IPS-20b (cell line): ENCODE results near the gene MACROH2A1.

Source experiments
- H3K27ac ChIP-seq: one replicate; pipeline ENCODE4 v1.5.1; 2013; ENCODE audit warnings: low read length
- H3K27me3 ChIP-seq: 2 replicates; pipeline ENCODE4 v1.6.1; 2013; ENCODE audit warnings: mild to moderate bottlenecking, low read length, inconsistent platforms; ENCODE audit not compliant: insufficient read depth
- H3K36me3 ChIP-seq: 2 replicates; pipeline ENCODE4 v1.6.1; 2013; ENCODE audit warnings: low read depth, mild to moderate bottlenecking, inconsistent platforms, low read length, moderate library complexity; ENCODE audit not compliant: insufficient read depth
- H3K4me1 ChIP-seq: 2 replicates; pipeline ENCODE4 v1.6.1; 2013; ENCODE audit warnings: mild to moderate bottlenecking, control low read depth, inconsistent platforms, low read length, moderate library complexity; ENCODE audit not compliant: insufficient read depth
- H3K4me3 ChIP-seq: 2 replicates; pipeline ENCODE4 v1.5.1; 2013; ENCODE audit warnings: mild to moderate bottlenecking, low read length, inconsistent platforms
- H3K9ac ChIP-seq: 2 replicates; pipeline ENCODE4 v1.6.1; 2013; ENCODE audit warnings: low read depth, mild to moderate bottlenecking, inconsistent platforms, low read length, moderate library complexity
- H3K9me3 ChIP-seq: 2 replicates; pipeline ENCODE4 v1.6.1; 2013; ENCODE audit warnings: mild to moderate bottlenecking, low read depth, low read length, inconsistent platforms; ENCODE audit not compliant: insufficient read depth

MACROH2A1 gene

DNA sequence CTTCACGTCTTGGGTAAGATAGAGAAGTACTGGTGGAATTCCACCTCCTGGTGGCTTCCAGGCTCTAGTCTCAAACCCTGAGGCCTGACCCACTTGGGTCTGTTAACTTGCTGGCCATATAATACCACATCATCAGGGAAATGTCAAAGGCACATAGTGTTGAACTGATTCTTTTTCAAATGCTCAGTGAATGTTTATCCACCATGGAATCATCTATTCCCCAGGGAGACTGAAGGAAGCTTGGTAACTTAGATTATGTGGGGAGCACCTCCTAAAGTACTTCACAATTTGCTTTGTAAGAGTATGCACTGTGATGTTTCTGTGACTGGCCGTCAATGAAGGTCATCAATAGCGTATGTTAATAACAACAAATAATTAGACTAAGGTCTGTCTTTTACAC is 16.1 kb downstream of the MACROH2A1 start:
- H3K36me3 ChIP-seq = peaks cover 84% of the 10 kb centered on the region
- no peak overlapping the region for H3K27ac ChIP-seq
- H3K9ac ChIP-seq = no peak overlapping the region
- no peaks in the 10 kb centered on the region for H3K9me3 ChIP-seq
- no peak overlapping the region for H3K4me3 ChIP-seq
- H3K27me3 ChIP-seq = no peaks in the 10 kb centered on the region
- no peaks in the 10 kb centered on the region for H3K4me1 ChIP-seq

DNA sequence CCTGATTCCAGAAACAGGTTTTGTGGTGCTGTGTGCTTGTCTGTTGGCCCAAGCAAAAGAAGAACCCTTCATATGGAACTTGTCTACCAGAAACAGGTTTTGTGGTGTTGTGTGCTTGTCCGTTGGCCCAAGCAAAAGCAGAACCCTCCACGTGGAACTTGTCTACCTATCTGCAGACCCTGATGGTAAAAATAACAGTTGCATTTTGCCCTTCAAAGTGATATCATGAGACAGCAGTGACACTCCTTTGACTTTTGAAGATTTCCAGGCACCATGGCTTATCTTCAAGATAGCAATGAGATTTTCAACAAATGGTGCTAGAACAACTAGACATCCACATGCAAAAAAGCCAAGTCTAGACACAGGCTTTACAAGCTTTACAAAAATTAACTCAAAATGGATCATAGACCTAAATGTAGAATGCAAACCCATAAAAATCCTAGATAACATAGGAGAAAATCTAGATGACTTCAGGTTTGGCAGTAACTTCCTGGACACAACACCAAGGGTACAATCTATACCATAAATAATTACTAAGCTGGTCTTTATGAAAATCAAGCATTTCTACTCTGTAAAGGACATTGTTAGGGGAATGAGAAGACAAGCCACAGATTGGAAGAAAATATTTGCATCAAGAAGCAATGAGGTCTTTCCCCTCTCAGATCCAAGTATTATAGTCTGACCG is 16.8 kb downstream of the MACROH2A1 start:
- Histone ChIP-seq H3K27me3 (no peaks in the 10 kb centered on the region), H3K36me3 (peaks cover 84% of the 10 kb centered on the region), H3K9ac (no peak overlapping the region), H3K27ac (no peak overlapping the region), H3K9me3 (no peaks in the 10 kb centered on the region), H3K4me1 (no peaks in the 10 kb centered on the region), H3K4me3 (no peak overlapping the region)

DNA sequence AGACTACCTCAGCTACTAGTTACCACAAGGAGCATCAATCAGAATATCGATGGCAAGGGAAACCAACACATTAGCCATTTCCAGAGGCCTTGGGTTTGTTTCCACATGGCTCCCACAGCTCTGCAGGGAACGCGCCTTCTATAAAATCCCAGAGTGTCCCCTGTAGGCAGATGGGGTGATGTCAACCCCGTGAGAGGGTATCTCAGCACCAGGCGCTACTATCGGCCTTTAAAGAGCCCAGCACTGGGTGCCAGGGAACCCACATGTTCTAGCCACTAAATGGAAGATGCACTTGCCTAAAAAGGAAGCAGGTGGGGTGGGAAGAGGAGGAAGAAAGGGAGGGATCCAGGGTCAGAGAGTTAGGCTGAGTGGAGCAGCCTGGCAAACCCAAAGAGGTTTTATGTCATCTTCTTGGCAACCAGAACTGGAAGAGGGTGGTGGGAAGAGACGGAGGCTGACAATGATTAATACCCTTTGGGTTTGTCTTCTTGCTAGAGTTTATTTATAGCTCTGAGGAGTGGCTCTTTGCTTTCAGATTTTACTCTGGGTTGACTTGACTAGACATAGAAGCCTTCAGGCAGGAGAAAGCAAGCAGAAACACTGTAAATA is 19.9 kb downstream of the MACROH2A1 start:
- H3K36me3 ChIP-seq = peaks cover 92% of the 10 kb centered on the region
- no peaks in the 10 kb centered on the region for H3K9me3 ChIP-seq
- no peak overlapping the region for H3K27ac ChIP-seq
- H3K4me1 ChIP-seq = no peaks in the 10 kb centered on the region
- no peak overlapping the region for H3K4me3 ChIP-seq
- H3K9ac ChIP-seq = no peak overlapping the region
- H3K27me3 ChIP-seq = no peaks in the 10 kb centered on the region

DNA sequence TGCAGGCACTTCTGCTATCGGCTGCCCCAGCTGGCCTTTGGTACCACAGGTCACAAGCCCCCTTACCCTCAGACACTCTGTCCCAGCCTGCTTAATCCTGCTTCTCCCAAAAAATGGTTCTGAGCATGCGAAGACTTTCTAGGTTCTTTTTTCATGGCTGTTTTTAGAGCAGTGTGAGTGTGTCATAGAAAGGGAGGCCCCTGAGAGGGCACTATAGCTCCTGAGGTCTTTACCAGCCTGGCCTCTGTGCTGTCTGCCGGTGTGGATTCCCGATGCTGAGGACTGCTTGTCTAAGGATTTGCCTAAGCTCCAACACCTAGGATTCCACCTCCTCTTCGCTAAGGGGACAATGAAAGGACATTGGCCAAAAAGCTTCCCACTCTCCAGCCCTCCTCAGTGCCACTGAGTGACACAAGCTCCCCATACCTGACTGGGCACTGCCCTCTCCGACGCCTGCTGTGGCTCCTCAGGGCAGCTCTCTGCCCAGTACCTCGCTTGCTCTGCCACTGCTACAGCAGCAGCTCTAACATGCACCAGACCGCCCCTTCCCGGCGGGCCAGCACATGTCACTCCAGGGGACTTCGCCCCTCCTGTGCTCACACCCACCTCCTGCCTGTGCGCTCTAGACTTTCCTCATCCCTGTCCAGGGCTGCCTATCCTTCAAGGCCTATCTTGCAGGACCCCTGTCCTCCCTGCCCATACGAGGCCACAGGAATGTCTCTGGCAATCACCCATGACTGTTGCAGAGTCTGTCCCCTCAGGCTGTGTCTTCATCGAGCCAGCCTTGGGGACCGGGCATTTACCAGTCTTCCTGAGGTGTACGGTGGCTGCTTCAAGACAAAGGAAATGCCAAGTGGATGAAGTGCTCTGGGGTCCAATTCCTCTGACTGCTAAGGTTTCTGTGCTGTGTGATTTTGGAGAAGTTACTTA is 21.0 kb downstream of the MACROH2A1 start:
- no peak overlapping the region for H3K9ac ChIP-seq
- H3K4me3 ChIP-seq = no peak overlapping the region
- H3K36me3 ChIP-seq = peaks cover 82% of the 10 kb centered on the region
- H3K9me3 ChIP-seq = no peaks in the 10 kb centered on the region
- H3K27ac ChIP-seq = no peak overlapping the region
- H3K27me3 ChIP-seq = no peaks in the 10 kb centered on the region
- H3K4me1 ChIP-seq = no peaks in the 10 kb centered on the region

DNA sequence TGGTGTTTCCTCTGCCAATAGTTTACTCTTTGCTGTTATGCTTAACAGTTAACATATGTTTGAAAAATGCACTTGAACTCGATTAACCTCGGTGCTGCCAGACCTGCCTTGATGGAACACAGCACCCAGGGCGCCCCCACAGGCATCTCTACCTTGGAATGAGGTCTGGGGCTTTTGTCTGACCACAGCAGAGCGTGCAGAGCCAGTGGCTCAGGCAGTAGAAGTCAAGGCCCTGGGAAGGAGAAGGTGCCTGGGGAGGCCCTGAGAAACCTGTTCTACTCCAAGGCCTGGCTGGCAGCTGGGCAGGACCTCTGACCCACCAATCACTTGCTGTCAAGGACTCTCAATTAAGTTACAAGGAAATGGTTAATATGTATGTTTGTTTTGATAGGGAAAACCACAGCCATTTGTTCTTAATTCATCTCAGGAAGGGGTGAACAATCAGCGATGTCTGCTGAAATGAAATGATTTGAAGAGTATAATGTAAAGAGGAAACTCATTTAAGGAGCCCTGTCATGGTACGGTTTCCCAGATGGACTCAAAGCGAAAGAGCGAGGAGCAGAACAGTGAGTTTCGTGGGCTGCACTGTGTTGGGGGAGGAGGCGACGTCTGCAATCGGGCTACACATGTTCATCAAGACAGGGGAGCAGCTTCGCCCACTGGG is 21.9 kb downstream of the MACROH2A1 start:
- H3K4me3 ChIP-seq = no peak overlapping the region
- no peaks in the 10 kb centered on the region for H3K9me3 ChIP-seq
- H3K36me3 ChIP-seq = peaks cover 73% of the 10 kb centered on the region
- H3K27ac ChIP-seq = no peak overlapping the region
- no peaks in the 10 kb centered on the region for H3K4me1 ChIP-seq
- no peak overlapping the region for H3K9ac ChIP-seq
- no peaks in the 10 kb centered on the region for H3K27me3 ChIP-seq

DNA sequence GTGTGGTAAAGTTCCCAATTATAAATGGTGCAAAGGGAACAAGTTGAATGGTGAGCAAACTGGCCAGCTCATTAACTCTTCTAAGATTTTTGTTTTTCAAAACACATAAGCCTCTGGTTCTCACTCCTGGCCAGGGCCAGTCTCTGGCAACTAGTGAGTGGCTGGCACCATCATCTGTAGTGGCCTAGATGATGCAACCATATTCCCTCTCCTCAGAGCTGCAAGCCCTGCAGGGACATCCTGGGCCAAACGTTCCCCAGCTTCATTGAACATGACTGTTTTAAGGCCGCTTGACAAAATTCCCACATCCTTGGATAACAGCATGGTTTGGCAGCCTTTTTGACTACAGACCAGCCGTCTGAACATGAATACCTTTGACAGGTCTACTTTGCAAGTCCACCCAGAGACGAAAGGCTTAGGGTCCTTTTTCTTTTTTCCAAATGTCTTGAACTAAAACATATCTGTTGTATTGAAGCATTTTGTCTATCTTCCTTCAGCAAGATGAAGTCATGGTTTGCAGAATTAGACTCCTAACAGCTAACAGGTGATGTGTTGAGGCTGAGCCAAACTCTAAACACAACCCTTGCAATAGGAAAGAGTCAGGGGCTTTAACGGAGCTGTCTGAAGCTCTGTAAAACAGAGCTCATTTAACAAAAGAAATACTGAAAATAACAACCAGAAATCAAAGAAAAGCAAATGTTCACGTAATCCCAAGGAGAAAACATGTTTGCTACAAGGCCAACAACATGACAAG is 23.8 kb downstream of the MACROH2A1 start:
- Histone ChIP-seq H3K9me3 (no peaks in the 10 kb centered on the region), H3K4me3 (no peak overlapping the region), H3K36me3 (peaks cover 75% of the 10 kb centered on the region), H3K4me1 (no peaks in the 10 kb centered on the region), H3K9ac (no peak overlapping the region), H3K27me3 (no peaks in the 10 kb centered on the region), H3K27ac (no peak overlapping the region)

DNA sequence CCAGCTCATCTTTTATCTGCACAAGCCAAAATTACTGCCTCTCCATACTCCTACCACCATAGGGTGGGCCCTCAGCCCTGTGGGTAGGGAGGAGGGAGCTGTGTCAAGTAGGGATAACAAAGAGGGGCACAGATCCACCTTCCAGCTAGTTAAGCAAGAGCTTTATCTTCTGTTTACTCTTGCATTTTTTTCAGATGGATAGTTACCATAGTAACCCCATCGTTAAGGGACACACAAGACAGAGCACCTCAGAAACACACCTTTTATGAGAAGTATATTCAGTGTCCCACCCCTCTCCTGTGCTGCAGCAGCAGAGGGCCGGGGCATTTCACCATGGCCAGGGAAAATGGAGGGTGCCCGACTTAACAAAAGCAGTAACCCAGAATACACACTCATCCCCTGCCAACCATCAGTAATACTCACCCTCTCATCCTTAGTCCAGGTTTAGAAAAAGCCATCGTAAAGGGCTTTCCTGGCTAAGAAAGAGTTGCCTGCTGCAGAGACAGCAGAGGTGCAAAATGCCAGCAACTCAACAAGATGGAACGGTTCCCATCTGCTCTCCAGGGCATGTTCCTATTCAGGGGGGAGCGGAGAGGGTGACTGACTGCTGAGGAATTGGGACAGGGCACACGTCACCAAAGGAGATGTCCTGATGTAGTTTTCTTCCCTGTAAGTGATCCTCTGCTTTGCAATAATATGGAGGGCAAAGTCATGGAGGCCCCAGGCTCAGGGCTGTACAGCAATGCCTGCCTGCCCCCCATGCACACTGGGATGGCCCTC is 25.1 kb downstream of the MACROH2A1 start:
- Histone ChIP-seq H3K36me3 (peaks cover 75% of the 10 kb centered on the region), H3K4me3 (no peak overlapping the region), H3K9ac (no peak overlapping the region), H3K9me3 (no peaks in the 10 kb centered on the region), H3K27ac (no peak overlapping the region), H3K4me1 (no peaks in the 10 kb centered on the region), H3K27me3 (no peaks in the 10 kb centered on the region)

DNA sequence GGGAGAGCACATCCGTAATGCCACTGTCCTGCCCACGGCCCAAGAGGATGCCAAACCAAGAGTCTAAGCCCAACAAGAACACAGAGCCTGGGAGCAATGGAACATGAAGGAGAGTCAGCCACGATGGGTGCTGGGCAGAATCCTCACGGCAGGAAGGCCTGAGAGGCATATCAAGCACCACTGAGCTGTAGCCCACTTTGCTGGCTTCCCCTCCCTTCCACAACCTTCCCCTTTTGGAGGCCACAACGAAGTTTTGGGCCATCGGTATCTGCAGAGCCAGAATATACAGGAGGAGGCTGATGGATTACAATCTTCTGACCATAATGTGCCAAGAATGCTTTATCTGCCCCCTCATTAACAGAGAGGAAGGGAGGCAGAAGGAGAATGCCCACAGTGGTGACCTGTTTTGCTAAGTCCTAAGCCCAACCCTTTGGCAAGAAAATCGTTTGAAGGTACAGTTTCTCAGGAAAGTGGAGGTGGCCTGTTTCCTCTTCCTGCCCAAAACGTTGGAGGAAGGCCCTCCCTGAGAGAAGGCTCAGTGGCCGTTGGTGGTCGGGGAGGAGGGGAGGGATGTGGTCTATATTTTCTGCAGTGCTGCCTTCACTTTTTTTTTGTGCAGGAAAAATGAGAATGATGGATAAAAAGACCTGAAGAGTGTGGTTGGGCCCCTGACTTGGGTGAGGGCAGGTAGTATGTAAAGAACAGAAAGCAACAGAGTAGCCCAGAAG is 26.2 kb downstream of the MACROH2A1 start:
- Histone ChIP-seq H3K36me3 (peaks cover 75% of the 10 kb centered on the region), H3K4me1 (no peaks in the 10 kb centered on the region), H3K27ac (no peak overlapping the region), H3K9ac (no peak overlapping the region), H3K4me3 (no peak overlapping the region), H3K27me3 (no peaks in the 10 kb centered on the region), H3K9me3 (no peaks in the 10 kb centered on the region)

DNA sequence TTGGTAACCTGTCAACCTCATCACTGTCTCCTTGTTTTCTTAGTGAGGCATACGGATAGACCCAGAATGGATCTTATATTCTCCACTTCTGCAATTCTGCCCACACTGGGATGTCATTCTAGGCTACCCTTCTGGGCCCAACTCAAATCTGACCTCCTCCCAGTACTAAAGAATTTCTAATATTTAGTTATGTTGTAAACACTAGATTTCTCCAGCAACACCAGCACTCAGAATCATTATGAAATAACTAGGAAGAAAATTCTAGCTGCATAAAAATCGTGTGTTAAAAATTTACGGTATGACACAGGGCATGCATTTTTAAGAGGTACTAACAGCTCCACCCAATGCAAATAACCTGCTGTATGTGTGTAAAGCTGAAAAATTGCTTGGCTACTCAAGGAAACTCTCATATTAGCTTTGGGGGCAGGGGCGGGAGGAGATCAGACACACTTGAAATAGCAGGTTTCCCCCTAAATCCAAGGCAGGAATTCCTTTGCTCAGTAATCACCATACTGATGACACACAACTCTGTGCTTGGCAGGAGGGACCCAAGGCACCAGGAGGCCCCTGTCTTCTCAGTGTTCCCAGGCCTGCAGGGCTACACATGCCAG is 27.3 kb downstream of the MACROH2A1 start:
- Histone ChIP-seq H3K4me3 (no peak overlapping the region), H3K4me1 (no peaks in the 10 kb centered on the region), H3K9ac (no peak overlapping the region), H3K27ac (no peak overlapping the region), H3K36me3 (peaks cover 75% of the 10 kb centered on the region), H3K9me3 (no peaks in the 10 kb centered on the region), H3K27me3 (no peaks in the 10 kb centered on the region)

DNA sequence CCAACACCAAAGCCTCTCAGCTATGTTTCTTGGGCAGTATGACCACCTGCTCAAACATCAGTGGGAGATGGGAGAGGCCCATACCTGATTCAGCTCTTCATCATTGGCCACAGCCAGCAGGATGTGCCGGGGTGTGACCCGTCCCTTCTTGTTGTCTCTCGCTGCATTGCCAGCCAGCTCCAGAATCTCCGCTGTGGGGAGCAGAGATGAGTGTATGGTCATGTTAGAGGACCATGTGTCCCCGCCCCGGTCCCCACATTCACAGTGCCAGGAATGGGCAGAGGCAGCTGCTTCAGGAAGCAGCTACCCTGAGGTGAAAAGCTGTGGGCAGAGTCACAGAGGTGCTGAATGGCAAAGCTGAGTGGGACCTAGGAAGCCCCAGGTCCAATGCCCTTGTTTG is 29.1 kb downstream of the MACROH2A1 start:
- no peaks in the 10 kb centered on the region for H3K9me3 ChIP-seq
- peaks cover 72% of the 10 kb centered on the region; the same call in 1 of the 2 replicates for H3K36me3 ChIP-seq
- H3K4me3 ChIP-seq = no peak overlapping the region
- no peak overlapping the region for H3K27ac ChIP-seq
- no peaks in the 10 kb centered on the region for H3K27me3 ChIP-seq
- H3K9ac ChIP-seq = no peak overlapping the region
- H3K4me1 ChIP-seq = no peaks in the 10 kb centered on the region
